ENCODE results near the gene RFX1.

The RFX1 gene

DNA sequence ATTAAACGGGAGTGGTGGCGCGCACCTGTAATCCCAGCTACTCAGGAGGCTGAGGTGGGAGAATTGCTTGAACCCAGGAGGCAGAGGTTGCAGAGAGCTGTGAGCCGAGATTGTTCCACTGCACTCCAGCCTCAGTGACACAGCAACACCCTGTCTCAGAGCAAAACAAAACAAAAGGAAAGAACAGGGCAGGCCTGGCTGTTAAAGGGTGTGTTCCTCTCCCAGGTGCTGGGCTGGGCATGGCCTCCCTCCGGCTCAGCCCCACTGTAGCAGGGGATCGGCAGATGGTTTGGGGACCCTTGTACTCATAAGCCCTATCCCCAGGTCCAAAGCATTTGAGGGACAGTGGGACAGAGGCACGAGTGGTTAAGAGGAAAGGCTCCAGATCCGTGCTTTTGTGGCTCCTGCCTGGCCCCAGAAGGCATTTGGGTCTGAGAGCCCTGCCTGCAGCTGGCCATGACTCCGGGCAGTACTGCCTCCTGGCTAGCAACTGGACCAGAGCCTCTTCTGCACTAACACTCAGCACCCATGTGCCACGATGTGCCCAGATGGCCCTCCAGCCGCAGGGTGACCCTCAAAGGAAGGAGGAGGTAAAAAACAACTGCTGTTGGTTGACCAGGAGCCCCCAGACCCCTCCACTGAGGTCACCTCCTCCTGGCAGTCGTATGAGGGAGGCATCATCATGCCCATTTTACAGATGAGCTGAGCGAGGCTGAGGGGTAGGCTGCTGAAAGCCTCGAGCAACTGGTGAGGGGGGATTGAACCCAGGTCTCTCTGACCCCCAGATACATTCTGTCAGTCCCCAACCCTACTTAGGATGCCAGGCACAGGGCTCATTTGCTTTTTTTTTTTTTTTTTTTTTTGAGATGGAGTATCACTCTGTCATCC, 10.0 kb downstream of the RFX1 start:
- no peak for DNase-seq

- DNase-seq = no peak
Observed at GRCh38 chr19:13995017-13995728, 10.9 kb downstream of the RFX1 start.

GRCh38 chr19:13993590-13994300, 12.4 kb downstream of the RFX1 start:
- no peak for DNase-seq

GRCh38 chr19:13992025-13992424, 14.1 kb downstream of the RFX1 start:
- DNase-seq = no peak

DNA sequence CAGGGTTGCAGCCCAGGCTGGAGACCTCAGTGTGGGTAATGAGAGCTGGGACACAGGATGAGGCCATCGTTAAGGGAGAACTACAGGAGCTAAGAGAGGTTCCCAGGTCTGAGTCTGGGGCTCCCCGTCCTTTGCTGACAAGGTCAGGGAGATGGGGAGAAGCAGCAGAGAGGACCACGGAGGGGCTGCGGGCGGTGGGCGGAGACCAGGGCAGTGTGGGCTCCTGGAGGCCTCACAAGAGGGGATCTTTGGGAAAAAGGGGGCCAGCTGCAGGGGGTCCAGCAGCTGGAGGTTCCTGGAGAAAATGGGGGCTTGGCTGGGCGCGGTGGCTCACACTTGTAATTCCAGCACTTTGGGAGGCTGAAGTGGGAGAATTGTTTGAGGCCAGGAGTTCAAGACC, 16.0 kb downstream of the RFX1 start:
- no peak for DNase-seq

DNA sequence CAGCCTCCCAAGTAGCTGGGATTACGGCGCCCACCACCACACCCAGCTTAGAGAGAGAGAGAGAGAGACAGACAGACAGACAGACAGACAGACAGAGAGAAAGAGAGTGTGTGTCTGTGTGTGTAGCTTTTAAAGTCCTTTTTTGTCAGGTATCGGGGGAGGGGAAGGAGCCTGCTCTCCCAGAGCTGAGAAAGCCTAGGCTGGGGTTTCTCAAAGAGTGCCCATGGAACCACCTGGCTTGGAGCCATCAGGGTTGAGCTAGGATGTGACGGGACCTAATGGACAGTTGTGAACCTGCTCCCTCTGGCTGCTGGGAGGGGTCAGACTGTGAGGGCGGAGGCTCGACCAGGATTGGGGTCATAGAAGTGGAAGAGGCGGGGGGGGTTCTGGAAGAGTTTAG, 16.6 kb downstream of the RFX1 start:
- no peak for DNase-seq

- peak; percentile 61 for DNase-seq
Observed at GRCh38 chr19:13987101-13987890, 18.8 kb downstream of the RFX1 start.

- peak; percentile 95 for DNase-seq
Observed at GRCh38 chr19:13986348-13986904, 19.7 kb downstream of the RFX1 start.

DNA sequence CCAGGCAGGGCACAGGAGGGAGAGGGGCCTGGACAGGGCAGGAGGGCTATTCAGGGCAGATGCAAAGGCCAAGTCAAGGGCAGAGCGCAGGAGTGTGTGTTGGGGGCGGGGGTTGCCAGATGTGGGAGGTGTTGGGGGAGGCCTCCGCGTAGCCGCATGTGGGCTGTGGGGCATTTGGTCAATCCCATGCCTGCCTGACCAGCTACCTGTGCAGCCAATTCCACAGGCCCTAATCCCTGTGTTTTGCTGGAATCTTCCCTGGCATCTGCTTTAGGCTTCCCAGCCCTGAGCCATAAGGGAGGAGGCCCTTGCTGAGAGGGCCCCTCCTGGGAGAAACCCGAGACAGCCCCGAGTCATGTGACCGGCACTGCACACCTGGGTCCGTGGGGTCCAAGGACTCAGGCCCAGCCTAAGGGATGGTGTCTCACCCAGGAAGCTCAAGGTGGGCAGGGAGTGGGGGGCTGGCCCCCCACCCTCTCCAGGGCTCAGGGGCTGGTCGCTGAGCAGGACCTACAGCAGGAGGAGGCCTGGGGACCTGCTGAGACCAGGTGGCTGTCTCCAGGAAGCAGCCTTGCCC, 20.3 kb downstream of the RFX1 start:
- DNase-seq = no peak

DNA sequence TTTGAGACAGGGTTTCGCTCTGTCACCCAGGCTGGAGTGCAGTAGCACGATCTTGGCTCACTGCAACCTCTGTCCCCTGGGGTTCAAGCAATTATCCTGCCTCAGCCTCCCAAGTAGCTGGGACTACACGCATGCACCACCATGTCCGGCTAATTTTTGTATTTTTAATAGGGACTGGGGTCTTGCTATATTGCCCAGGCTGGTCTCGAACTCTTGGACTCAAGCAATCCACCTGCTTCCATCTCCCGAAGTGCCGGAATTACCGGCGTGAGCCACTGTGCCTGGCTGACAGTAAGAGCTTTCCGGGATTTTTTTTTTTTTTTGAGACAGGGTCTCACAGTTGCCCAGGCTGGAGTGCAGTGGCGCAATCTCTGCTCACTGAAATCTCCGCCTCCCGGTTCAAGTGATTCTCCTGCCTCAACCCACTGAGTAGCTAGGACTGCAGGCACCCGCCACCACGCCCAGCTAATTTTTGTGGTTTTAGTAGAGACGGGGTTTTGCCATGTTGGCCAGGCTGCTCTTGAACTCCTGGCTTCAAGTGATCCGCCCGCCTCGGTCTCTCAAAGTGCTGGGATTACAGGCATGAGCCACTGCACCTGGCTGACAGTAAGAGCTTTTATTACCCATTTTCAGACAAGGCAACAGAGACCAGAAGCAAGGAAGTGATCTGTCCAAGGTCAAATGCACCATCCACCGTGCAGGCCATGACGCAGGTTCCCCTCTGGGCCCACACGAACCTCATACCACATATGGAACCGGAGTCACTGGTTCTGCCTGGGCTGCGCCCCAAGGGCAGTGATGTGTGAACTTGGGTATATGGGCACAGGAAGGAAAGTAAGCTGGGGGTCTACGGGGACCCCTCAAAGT, 21.0 kb downstream of the RFX1 start:
- DNase-seq = no peak

DNA sequence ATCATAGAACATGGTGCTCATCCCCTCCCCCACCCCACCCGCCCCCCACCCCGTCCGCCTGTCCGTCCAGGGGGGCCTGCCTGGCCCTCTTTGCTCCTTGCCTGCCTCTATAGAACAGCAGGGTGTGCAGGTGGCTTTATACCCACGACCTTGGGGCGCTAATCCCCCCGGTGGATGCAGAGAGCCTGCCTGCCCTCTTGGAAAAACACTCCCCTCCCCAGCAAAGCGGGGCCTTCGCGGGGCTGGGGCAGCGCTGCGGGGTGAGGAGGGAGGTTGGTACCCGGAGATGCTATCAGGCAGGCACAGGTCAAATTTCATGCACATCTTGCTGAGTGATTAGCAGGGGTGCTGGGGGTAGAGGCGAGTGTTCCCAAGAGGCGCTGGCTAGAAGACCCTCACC, 21.9 kb downstream of the RFX1 start:
- DNase-seq = no peak

DNA sequence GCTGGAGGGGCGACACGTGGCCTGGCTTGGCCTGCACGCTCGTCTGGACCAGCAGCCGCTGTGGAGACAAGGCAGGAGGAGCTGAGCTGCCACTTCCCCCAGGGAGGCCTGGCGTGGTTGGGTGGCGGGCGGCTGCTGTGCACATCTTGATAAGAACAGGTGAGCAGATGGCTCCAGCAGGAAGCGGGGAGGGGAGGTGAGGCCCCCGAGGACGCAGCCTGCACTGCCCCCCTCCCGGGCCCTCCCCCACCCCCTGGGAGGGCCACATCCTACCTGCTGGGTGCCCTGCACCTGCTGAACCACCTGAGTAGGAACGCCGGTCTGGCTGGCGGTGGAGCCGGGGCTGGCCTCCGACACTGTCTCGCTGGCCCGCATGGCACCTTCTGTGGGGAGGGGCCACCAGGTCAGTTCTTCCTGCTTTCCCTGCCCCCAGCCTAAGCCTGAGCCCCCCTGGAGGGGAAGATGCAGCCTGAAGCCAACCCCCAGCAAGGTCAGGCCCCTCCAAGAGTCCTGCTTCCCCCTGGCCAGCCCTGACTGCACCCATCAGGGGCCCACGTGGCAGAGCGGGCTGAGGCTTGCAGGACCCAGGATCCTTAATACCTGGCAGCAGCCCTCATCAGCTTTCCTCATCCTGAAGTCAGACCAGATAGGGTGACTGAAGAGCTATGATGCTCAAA, 22.8 kb downstream of the RFX1 start:
- DNase-seq = no peak

DNA sequence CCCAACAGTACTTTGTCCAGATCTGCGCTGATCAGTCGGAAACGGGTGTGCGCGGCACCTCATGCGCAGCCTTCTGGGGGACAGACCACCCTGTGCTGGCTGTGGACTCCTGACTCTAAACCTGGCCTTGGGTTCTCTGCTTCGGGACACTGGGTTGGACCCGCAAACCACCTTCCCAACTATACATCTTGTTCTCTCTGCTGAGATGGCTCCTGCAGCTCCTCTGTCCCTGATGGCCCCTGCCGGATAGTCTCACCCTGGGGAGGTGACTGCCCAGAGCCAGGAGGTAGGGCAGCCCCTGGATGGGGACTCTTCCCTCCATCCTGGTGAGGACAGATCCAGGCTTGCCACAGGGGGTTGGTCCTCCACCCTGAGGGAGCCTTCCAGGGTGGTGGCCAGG, 23.3 kb downstream of the RFX1 start:
- no peak for DNase-seq

- DNase-seq = no peak
Observed at GRCh38 chr19:13981988-13982501, 24.1 kb downstream of the RFX1 start.

DNA sequence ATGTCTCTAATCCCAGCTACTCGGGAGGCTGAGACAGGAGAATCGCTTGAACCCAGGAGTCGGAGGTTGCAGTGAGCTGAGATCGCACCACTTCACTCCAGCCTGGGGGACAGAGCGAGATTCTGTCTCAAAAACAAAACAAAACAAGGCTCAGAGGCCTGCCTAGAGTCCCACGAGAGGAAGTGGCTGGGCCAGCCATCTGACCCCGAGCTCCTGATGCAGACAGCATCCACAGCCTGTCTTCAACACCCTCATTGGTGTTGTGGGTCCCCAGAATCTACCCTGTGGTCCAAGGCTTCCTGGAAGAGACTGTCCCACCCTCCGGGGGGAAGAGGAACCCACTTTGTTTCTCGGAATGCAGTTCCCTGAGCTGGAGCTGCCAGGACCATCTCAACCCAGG, 24.7 kb downstream of the RFX1 start:
- no peak for DNase-seq

DNA sequence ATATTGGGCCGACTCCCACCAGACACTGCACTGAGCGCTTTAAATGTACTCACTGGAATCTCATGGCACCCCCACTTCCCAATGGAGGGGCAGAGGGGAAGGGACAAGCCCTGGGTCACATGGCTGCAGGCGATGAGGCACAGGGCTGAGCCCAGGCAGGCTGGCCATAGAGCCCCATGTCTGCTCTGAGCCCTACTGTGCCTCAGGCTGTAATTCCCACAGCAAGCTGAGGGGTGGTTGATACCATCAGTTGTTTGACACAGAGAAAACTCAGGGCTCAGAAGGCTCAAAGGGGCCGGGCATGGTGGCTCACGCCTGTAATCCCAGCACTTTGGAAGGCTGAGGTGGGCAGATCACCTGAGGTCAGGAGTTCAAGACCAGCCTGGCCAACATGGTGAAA, 25.1 kb downstream of the RFX1 start:
- DNase-seq = no peak

DNA sequence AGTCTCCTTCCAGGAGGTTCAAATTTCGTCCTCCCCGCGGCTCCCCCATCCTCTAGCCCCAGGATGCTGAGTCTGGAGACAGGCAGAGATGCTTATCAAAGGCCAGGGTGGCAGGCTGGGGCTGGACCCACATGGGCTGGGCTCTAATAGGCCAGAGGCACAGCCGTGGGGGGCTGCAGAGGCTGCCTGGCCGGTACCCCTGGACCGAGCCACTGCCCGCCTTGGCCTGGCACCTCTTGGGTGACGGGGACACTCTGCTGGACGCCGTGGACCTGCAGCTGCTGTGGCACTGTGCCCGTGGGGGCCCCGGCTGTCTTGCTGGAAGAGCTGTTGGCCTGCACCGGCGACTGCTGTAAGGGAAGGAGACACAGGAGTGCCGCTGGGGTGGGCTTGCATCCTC, 25.8 kb downstream of the RFX1 start:
- DNase-seq = no peak

DNA sequence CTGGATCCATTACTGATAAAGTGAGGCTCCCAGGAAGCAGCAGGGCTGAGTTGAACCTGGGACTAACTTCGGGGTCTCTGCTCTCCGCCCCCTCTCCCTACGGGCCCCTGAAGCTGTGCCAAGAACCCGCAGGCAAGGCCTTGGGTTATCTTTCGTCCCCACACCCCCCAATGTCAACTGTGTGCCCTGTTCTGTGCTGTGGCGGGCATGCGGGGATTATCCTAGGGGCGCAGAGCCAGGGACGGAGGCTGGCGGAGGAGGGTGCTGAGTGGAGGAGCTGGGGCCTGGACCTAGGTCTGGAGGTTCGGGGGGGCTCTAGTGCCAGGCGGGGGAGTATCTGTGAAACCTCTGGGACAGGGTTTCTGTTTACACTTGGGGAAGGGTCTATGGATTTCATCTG, 26.4 kb downstream of the RFX1 start:
- no peak for DNase-seq

DNA sequence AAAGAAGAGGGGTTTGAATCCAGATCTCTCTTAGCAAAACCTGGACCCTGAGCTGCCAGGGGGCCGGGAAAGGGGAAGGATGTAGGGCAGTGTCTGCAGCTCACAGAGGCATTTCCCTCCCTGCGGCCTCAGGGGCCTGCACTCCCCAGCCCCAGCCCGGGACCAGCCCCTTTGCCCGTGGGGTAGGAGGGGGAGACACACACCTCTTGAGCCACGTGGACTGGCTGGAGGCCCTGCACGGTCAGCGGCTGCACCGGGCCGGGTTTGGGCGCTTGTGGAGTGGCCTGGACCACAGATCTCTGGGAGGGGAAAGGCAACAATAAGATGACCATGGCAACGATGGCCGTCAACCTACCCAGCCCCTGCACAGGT, 26.9 kb downstream of the RFX1 start:
- DNase-seq = no peak

All from KG1 (cell line).